ENCODE results near the gene C6orf62.
"Not testable (repeated sequence)": the region's sequence is repeated elsewhere in the genome, so short reads cannot be mapped to it uniquely, and the experiment has no call there.

The C6orf62 gene

DNA sequence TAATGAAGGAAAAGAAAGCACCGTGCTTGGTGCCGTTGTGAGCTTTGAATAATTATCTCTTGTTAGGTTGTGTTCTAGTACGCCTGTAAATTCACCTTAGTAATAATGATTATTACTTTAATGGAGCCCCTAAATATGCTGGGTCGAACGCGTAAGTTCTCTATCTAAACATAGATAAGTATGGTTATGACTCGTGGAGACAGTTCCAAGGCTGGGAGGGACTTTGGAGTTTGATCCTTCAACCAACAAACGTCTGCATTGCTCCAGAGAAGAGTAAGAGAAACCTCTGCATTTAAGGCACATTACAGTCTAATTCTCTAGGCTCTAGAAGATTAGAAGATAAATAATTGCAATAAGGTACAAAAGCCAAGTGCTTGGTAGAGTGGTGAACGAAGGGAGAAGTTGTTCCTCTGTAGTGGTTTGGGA lies 51.6 kb downstream of the C6orf62 start:
- DNase-seq (ENCODE audit: low read depth) = no peak

DNA sequence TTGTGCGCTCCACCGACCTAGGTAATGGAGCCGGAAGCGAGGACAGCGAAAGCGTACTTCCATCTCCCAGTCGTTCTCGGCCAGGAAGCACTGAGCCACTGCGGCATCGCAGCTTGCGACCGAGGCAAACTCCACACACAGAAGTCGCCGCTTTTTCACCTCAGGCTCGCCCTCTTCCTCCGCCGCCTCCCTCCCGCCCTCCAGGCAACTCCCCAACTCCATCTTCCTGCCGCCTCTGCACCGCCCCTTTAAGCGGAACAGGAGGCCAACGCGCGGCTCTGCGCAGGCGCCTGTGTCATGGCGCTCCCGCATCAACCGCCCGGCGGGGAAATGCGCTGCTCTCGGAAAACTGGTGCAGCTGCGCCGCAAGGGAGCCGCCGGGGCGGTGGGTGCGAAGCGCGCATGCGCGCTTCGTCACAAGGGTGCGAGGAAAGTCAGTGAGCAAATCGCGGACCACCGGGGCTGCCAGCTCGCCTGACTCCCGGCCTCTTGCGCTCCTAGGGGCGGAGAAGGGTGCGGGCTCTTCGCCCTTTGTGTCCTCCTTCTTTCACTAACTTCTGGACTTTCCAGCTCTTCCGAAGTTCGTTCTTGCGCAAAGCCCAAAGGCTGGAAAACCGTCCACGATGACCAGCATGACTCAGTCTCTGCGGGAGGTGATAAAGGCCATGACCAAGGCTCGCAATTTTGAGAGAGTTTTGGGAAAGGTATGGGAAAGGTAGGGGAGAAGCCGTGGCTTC lies 52.1 kb downstream of the C6orf62 start, which contains the start of the genes ACOT13 and TDP2:
Gene ACOT13, plus strand, starts transcription at position 437 of the 737 bp plus-strand sequence. Its CDS starts 187 bp downstream, at position 624.
Gene TDP2, minus strand, starts transcription at position 259 of the 737 bp plus-strand sequence. Its CDS starts 37 bp downstream, at position 222.
- DNase-seq (ENCODE audit: low read depth) = peak; percentile 82

DNA sequence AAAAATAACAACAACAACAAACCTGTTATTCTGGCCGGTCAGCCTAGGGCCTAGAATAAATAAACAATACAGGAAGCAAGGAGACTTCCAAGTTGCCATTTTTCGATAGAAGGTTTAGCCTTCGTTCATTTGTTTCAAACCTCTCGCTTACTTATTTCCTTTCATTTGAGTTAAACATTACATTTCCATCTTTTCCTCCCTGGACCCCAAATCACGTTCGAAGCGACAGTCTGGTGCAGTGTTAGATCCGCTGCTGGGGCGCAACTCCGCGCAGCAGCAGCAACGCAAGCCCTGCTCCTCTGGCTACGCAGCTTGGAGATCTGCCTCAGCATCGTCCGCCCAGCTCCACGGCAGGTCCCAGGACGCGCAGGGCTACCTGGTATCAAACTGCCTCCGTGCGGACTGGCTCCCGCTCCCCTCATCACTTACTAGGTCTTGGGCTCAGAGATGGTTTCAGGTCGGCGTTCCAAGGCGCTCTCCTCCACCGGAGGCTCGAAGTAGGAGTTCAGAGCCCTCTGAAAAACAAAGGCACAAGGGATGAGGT lies 52.8 kb downstream of the C6orf62 start:
- DNase-seq (ENCODE audit: low read depth) = no peak

DNA sequence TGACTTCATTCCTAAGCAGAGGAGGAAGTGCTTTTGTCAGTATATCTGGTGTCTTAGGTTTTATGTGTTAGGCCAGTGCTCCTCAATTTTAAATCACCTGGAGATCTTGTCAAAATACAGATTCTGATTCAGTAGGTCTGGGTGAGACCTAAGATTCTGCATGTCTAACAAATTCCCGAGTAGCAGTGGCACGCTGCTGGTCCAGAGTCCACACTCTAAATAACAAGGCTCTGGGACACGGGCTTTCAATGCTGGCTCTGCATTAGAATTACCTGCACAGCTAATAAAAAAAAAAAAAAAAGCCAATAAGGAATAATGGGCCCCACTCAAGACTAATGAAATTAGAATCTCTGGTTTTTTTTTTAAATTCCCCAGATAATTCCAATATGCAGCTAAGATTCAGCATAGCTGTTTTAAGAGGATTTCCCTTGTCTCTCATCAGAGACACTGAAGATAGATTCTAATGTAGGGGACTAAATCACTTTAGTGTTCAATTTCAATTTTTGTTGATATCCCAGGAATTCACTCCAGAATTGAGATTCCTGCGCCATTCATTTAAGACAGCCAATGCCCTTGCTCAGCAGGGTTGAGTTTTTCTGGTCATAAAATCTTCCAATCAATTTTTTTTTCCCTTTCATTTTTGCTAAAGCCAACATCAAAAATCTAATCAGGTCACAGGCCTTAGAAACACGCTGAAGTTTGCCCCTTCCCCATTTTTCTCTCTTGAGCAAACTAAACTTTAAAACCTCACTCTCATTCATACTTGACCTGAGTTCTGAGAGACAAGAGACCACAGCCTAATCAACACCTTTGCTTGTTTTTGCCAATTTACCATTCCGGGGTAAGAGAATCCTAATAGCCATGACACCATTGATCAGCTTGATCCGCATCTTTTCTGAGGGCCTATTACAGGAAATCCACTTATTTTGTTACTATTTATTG lies 54.6 kb downstream of the C6orf62 start:
- no peak for DNase-seq (ENCODE audit: low read depth)

DNA sequence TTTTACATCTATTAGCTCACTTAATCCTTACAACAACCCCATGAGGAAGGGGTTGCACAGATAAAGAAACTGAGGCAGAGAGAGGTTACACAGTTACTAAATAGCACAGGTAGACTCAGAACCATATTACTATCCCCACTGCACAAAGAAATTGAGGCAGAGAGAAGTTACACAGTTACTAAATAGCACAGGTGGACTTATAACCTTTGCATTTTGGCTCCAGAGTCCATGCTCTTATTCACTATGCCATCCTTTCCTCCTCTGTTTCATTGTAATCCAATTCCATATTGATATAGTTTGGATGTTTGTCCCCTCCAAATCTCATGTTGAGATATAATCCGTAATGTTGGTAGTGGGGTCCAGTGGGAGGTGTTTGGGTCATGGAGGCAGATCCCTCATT lies 55.8 kb downstream of the C6orf62 start:
- no peak for DNase-seq (ENCODE audit: low read depth)

DNA sequence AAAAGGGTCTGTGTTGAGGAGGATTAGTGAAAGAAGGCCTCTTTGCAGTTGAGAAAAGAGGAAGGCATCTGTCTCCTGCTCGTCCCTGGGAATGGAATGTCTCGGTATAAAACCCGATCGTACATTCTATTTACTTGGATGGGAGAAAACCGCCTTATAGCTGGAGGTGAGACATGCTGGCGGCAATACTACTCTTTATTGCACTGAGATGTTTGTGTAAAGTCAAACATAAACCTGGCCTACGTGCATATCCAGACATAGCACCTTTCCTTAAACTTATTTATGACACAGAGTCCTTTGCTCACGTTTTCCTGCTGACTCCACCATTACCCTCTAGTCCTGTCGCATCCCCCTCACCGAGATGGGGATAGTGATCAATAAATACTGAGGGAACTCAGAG lies 56.7 kb downstream of the C6orf62 start:
- no peak for DNase-seq (ENCODE audit: low read depth)

DNA sequence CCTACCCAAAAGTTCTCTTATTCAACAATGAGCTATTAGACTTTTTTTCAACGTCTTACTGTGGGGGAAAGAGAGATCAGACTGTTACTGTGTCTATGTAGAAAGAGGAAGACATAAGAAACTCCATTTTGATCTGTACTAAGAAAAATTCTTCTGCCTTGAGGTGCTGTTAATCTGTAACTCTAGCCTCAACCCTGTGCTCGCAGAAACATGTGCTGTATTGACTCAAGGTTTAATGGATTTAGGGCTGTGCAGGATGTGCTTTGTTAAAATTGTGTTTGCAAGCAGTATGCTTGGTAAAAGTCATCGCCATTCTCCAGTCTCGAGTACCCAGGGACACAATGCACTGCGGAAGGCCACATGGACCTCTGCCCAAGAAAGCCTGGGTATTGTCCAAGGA lies 57.2 kb downstream of the C6orf62 start:
- not testable (repeated sequence) for DNase-seq (ENCODE audit: low read depth)

DNA sequence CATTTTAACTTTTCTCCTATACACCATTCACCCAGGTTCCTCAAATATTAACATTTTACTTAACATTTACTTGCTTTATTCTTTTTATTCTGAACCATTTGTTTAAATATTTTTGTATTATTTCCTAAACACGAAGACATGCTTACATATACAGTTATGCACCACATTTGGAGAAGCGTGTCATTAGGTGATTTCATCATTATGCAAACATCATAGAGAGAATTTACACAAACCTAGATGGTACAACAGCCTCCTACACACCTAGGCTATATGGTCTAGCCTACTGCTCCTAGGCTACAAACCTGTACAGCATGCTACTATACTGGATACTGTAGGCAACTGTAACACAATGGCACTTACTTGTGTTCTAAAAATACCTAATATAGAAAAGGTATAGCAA lies 58.8 kb downstream of the C6orf62 start:
- DNase-seq (ENCODE audit: low read depth) = no peak

DNA sequence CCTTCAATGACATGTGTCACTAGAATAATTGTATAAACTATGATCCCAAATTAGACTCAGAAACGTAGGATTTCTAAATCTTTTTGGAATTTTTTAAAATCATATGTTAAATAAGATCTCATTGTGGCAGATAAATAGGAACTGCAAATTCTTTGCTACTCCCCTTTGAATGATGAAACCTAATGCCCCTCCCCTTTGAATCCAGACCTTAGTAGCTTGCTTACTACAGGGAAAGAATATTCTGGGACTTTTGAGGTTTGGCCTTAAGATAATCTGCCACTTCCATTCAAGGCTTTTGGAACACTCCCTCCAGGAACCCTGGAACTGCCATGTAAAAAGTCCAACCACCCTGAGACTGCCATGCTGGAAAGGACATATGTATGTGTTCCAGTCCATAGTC lies 59.4 kb downstream of the C6orf62 start:
- DNase-seq (ENCODE audit: low read depth) = no peak

DNA sequence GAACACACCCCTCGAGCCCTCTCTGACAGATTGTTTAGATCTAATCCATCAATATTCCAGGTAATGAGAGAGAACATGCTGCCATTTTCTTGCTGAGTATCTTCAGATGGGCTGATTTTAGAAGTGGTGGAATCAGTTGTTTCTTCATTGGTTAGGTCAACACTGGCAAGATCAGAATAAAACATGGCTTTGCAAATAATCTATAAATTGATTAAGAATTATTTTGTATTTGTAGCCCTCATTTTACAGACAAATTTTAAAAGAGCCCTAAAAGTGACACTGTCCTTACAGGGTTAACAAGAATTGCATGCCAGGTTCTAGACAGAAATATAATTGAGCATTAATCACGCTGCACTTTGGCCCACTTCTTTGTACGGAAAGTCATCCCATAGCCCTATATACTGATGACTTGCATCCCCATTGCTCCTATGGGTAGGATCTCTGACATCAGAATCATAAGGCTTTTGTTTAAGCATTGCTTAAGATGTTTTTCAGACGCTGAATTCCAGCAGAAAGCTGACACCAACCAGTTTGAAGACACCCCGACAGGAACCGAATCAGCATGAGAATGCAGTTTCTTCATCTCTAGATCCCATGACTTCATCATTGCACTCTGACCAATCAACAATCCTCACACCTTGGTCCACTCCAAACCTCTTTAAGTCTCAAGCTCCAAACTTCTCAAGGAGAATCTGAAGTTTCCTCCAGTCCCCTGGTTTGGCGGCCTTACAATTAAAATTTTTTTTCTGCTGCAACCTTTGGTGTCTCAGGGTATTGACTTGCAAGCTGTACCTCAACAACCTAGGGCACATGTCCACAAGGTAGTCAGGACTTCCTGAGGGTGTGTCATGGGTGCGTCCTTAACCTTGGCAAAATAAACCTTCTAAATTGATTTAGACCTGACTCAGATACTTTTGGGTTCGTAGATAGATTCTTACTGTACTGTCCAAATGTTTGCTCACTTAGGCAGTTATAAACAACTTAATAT lies 60.1 kb downstream of the C6orf62 start:
- no peak for DNase-seq (ENCODE audit: low read depth)

DNA sequence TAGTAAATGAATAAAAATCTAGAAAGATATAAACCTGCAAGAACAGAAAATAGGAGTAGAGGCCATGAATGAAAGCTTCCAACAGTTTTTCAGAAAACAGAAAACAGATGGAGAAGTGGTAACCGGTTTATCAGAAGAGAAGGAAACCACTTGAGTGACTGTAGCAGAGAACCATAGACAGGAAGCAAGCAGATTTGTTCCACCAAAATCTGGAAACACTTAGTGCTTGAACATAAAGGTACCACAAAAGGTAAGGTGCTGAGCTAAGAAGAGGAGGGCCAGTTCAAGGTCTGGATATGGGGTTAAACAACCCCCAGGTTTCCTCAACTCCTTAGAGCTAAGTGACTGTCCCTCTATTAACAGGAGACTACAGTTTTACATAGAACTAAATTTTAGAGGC lies 63.7 kb downstream of the C6orf62 start:
- no peak for DNase-seq (ENCODE audit: low read depth)

Measured in non-pigmented ciliary epithelial cell (primary cell).